Measurements from ENCODE around the gene MST1. TPM values are rescaled to one million over a fixed set of nuclear protein-coding genes. Genes with fewer than 3 reads are reported as not detected.

The MST1 gene
- total RNA-seq = 10 to 100 TPM in 1 of 4 donors, 1 to 10 TPM in 3; 2.3 to 12.2 (median 2.7) TPM

- H3K27ac ChIP-seq = peak within 1 kb of the TSS; percentile 85 to 89 (median 88)
- DNase-seq = no peak
- H3K4me3 ChIP-seq = peak within 1 kb of the TSS; percentile 93 to 100 (median 96)
- TF ChIP-seq, protein P1, sequence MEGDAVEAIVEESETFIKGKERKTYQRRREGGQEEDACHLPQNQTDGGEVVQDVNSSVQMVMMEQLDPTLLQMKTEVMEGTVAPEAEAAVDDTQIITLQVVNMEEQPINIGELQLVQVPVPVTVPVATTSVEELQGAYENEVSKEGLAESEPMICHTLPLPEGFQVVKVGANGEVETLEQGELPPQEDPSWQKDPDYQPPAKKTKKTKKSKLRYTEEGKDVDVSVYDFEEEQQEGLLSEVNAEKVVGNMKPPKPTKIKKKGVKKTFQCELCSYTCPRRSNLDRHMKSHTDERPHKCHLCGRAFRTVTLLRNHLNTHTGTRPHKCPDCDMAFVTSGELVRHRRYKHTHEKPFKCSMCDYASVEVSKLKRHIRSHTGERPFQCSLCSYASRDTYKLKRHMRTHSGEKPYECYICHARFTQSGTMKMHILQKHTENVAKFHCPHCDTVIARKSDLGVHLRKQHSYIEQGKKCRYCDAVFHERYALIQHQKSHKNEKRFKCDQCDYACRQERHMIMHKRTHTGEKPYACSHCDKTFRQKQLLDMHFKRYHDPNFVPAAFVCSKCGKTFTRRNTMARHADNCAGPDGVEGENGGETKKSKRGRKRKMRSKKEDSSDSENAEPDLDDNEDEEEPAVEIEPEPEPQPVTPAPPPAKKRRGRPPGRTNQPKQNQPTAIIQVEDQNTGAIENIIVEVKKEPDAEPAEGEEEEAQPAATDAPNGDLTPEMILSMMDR (IDR thresholded peaks at IDR 0.05) = peak in 3 of 6 experiments; percentile 24 to 49 (median 25)
- TF ChIP-seq POLR2A (IDR thresholded peaks at IDR 0.05) = peak in 2 of 4 donors; percentile 22 to 42
- H3K27me3 ChIP-seq = peaks cover 0 to 17% (median 0%) of the 10 kb centered on the region in 4 donors
- WGBS, 2 donors = no CpG with 5 or more reads among the region's 66 CpGs
- no peaks in the 10 kb centered on the region for H3K9me3 ChIP-seq
- H3K4me1 ChIP-seq = peaks cover 27 to 55% (median 29%) of the 10 kb centered on the region in 3 donors
- peaks cover 0 to 8% (median 0%) of the 10 kb centered on the region in 3 donors for H3K36me3 ChIP-seq
- intact Hi-C loops (cut with DNase I) = no loop called here
These were observed at the start of gene MST1, which contains the start of gene RNF123 for GRCh38 chr3:49689046-49689907. Gene MST1, minus strand, starts transcription at chr3:49689474. Its CDS starts 783 bp downstream, at chr3:49688691. Gene RNF123, plus strand, starts transcription at chr3:49689557. Its CDS starts 1,609 bp downstream, at chr3:49691166.

DNA sequence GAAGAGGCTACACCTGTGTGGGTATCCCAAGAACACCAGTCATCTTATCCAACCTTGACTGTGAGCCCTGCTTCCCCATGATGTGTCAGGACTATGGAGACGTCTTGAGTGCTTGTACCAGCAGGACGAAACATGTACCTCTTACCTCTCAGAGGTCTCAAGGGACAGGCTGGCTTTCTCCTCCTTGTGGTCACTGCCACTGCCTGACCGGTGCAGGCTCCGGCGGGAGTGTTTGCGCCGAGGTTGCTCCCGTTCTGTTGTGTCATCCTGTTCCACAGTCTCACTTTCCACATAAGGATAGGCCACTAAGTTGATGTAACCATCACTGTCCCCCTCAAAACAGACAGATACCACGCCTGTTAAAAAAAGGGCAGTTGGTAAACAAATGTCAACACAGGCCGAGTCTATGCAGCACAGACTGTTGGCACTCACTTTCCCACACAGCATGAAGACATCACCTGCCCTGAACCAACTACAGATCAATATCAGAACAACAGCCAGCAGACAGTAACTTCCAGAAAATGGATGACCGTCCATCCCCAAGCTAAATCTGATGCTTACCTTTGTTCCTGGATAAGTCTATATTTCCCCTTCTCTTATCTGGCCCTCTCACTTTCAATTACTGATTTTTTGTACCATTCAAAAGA, 48.9 kb upstream of the MST1 start:
- Histone ChIP-seq H3K36me3 (peaks cover 0 to 94% (median 23%) of the 10 kb centered on the region in 3 donors), H3K9me3 (no peaks in the 10 kb centered on the region), H3K27ac (no peak overlapping the region), H3K4me3 (no peak overlapping the region), H3K4me1 (no peaks in the 10 kb centered on the region), H3K27me3 (no peaks in the 10 kb centered on the region)
- 97% methylated on average over 9 to 10 of the region's 11 CpGs for WGBS, 2 donors
- intact Hi-C loops (cut with DNase I) = no loop called here
- TF ChIP-seq POLR2A (IDR thresholded peaks at IDR 0.05) = no peak
- TF ChIP-seq, protein P1 (IDR thresholded peaks at IDR 0.05) = no peak
- DNase-seq = no peak

DNA sequence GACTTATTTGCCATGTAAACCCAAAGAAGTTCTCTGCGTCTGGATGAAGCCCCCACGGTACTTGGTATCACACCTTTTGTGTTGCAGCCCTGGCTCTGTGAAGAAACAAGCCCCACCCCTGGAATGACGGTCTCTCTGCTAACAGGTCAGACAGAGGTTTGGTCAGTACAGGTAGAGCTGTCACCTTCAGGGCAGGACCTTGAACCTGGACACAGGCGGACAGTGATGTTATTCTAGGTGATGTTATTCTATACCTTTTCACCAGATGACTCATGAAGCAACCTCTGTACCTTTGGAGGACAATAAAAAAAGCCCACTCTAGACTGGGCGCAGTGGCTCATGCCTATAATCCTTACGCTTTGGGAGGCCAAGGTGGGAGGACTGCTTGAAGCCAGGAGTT, 45.5 kb upstream of the MST1 start:
- H3K9me3 ChIP-seq = no peaks in the 10 kb centered on the region
- WGBS, 2 donors = 95 to 96% methylated on average over 5 to 6 of the region's 6 CpGs
- no peak overlapping the region for H3K27ac ChIP-seq
- no peak overlapping the region for H3K4me3 ChIP-seq
- no peaks in the 10 kb centered on the region for H3K27me3 ChIP-seq
- TF ChIP-seq, protein P1 (IDR thresholded peaks at IDR 0.05) = no peak
- TF ChIP-seq POLR2A (IDR thresholded peaks at IDR 0.05) = no peak
- DNase-seq = no peak
- intact Hi-C loops (cut with DNase I) = no loop called here
- peaks cover 0 to 96% (median 48%) of the 10 kb centered on the region in 3 donors for H3K36me3 ChIP-seq
- H3K4me1 ChIP-seq = no peaks in the 10 kb centered on the region

- no peak for DNase-seq
These were observed 44.3 kb upstream of the MST1 start for GRCh38 chr3:49733551-49733950.

More at GRCh38 chr3:49733551-49733950, 44.3 kb upstream of the MST1 start:
- H3K4me3 ChIP-seq = no peak overlapping the region
- no peak for TF ChIP-seq POLR2A (IDR thresholded peaks at IDR 0.05)
- TF ChIP-seq, protein P1 (IDR thresholded peaks at IDR 0.05) = no peak
- no peaks in the 10 kb centered on the region for H3K27me3 ChIP-seq
- H3K4me1 ChIP-seq = no peaks in the 10 kb centered on the region
- intact Hi-C loops (cut with DNase I) = no loop called here
- H3K9me3 ChIP-seq = no peaks in the 10 kb centered on the region
- H3K27ac ChIP-seq = no peak overlapping the region
- WGBS, 2 donors = 80 to 84% methylated on average over 1 of the region's 1 CpG
- peaks cover 0 to 97% (median 46%) of the 10 kb centered on the region in 3 donors for H3K36me3 ChIP-seq

Data from esophagus squamous epithelium (tissue), 5 donors.